Uterus (tissue), 4 donors: ENCODE data around the gene PIR. TPM values are rescaled to one million over a fixed set of nuclear protein-coding genes. Genes with fewer than 3 reads are reported as not detected.

ENCODE experiments used
- DNase-seq, 2 donors: peaks; one replicate each; pipeline ENCODE4 v3.0.0-alpha.2; 2019 to 2020
- H3K27ac ChIP-seq, 2 donors: fragments of 200-600 bp; sonication (generic); 1 replicate in 1 of 2; 2 replicates in 1 of 2; pipeline ENCODE4 v1.5.1; 2016 to 2018
- H3K27me3 ChIP-seq, 2 donors: fragments of 200-600 bp; sonication (generic); one replicate each; pipeline ENCODE4 v1.5.1; 2018 to 2019; ENCODE audit warnings: control low read depth in 1 of 2
- H3K36me3 ChIP-seq, 2 donors: fragments of 200-600 bp; sonication (generic); one replicate each; pipeline ENCODE4 v1.5.1; 2019; ENCODE audit warnings: control low read depth in 1 of 2
- H3K4me1 ChIP-seq, 2 donors: fragments of 200-600 bp; sonication (generic); one replicate each; pipeline ENCODE4 v1.5.1; 2018 to 2019; ENCODE audit warnings: control low read depth in 1 of 2
- H3K4me3 ChIP-seq, 2 donors: fragments of 200-600 bp; sonication (generic); 1 replicate in 1 of 2; 2 replicates in 1 of 2; pipeline ENCODE4 v1.5.1; 2018 to 2019; ENCODE audit warnings: mild to moderate bottlenecking in 1 of 2
- H3K9me3 ChIP-seq, 2 donors: fragments of 200-600 bp; sonication (generic); one replicate each; pipeline ENCODE4 v1.5.1; 2019; ENCODE audit warnings: control low read depth in 1 of 2
- POLR2A ChIP-seq, 2 donors: fragments of 450-650 bp; IDR thresholded peaks; one replicate each; pipeline ENCODE4 v1.6.1; 2016; ENCODE audit warnings: antibody characterized with exemption in 2 of 2, mild to moderate bottlenecking in 1 of 2, moderate library complexity in 1 of 2
- intact Hi-C: fragments of 100-400 bp; cut with DNase I; formaldehyde crosslinking; loops from one replicate; pipeline ENCODE4 v1.15.1; 2023; ENCODE audit warnings: low total_unique reads
- total RNA-seq, 4 donors: library from RNA; depleted of rRNA in 3 of 4; stranded (reverse); fragments of >200 nt in 3 of 4; gene quantifications; one replicate each; pipeline versions ENCODE4 v1.1.0 to v1.2.4, GENCODE V29; 2014 to 2023
- TF ChIP-seq, protein P1 (sequence below), 4 experiments: fragments of 200-600 bp in 2 of 4; fragments of 450-650 bp in 2 of 4; sonication (generic) in 2 of 4; IDR thresholded peaks; one replicate each; pipeline ENCODE4 v1.5.1; 2016 to 2019; ENCODE audit warnings: antibody characterized with exemption in 4 of 4, mild to moderate bottlenecking in 2 of 4, moderate library complexity in 1 of 4
- donor health status: DM: yes; HTN: yes; CAD: no.

PIR gene
- total RNA-seq, 4 donors from 2014 or later: 2.9 to 16.1 (median 12.3) TPM

DNA sequence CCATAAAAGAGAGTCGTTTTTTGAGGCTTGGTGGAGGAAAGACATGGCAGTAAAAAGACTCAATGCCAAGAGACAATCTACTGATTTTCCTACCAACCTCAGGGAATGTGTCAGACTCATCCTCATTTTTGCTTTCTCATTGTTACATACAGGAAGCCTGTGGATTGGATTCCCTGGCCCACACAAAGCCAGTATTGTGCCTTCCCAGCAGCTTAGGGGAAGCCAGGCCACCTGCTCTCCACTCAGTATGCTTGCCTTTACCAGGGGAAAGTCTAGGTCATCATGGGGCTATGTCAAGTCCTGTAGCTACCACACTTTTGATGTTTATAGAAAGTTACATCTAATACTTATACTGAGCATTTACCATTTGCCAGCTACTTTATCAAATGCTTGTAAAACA lies 18.4 kb upstream of the PIR start:
- TF ChIP-seq POLR2A (IDR thresholded peaks at IDR 0.05): no peak
- TF ChIP-seq, protein P1, sequence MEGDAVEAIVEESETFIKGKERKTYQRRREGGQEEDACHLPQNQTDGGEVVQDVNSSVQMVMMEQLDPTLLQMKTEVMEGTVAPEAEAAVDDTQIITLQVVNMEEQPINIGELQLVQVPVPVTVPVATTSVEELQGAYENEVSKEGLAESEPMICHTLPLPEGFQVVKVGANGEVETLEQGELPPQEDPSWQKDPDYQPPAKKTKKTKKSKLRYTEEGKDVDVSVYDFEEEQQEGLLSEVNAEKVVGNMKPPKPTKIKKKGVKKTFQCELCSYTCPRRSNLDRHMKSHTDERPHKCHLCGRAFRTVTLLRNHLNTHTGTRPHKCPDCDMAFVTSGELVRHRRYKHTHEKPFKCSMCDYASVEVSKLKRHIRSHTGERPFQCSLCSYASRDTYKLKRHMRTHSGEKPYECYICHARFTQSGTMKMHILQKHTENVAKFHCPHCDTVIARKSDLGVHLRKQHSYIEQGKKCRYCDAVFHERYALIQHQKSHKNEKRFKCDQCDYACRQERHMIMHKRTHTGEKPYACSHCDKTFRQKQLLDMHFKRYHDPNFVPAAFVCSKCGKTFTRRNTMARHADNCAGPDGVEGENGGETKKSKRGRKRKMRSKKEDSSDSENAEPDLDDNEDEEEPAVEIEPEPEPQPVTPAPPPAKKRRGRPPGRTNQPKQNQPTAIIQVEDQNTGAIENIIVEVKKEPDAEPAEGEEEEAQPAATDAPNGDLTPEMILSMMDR (IDR thresholded peaks at IDR 0.05): no peak
- intact Hi-C loops: no loop called here
- H3K4me1 ChIP-seq: no peaks in the 10 kb centered on the region

DNA sequence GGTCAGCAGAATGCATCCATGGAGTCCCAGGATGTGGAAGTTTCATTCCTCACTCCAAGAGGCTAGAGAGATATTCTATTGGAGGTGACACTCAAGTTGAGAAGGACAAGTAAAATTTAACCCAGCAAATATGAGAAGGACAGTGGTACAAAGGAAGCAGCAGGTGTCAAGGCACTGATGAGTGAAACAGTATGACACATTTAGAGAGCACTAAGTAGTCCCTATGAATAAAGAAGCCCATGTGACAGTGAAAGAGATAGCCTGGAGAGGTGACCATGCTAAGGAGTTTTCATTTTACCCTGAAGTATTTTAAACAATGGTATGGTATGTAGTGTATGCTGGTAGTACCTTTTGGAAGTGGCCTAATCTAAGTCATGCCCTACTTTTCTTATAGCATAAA lies 16.7 kb upstream of the PIR start:
- Histone ChIP-seq H3K36me3 (no peaks in the 10 kb centered on the region), H3K4me1 (no peaks in the 10 kb centered on the region), H3K4me3 (no peak overlapping the region), H3K9me3 (no peaks in the 10 kb centered on the region), H3K27ac (no peak overlapping the region), H3K27me3 (peaks cover 0 to 4% of the 10 kb centered on the region in 2 donors)
- DNase-seq: no peak
- TF ChIP-seq, protein P1 (IDR thresholded peaks at IDR 0.05): no peak
- TF ChIP-seq POLR2A (IDR thresholded peaks at IDR 0.05): no peak
- intact Hi-C loops: no loop called here

More for the DNA sequence above, 18.4 kb upstream of the PIR start:
- H3K36me3 ChIP-seq: no peaks in the 10 kb centered on the region
- no peaks in the 10 kb centered on the region for H3K9me3 ChIP-seq
- H3K27me3 ChIP-seq: peaks cover 0 to 4% of the 10 kb centered on the region in 2 donors
- H3K27ac ChIP-seq: no peak overlapping the region
- DNase-seq: no peak
- H3K4me3 ChIP-seq: no peak overlapping the region

DNA sequence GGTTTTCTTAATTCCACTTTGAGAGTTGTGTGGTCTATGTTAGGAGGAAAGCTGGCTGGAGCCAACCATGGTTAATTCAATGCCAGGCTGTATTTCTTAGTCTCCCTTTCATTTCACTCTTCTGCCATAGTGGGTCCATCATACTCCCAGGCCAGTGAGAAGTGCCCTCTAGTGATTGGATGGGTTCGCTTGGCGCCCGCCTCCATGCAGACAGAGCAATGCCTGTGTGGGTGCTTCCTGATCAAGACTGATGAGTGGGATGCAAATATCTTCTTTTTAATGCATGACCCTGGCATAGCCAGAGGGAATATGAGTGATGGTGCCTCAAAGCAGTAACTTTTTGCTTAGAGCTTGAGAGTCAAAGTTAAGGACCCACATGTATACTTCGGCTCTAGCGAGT lies 13.9 kb upstream of the PIR start:
- intact Hi-C loops: no loop called here
- no peaks in the 10 kb centered on the region for H3K9me3 ChIP-seq
- H3K27ac ChIP-seq: no peak overlapping the region
- H3K27me3 ChIP-seq: no peaks in the 10 kb centered on the region
- no peak overlapping the region for H3K4me3 ChIP-seq
- TF ChIP-seq, protein P1 (IDR thresholded peaks at IDR 0.05): no peak
- TF ChIP-seq POLR2A (IDR thresholded peaks at IDR 0.05): no peak
- no peaks in the 10 kb centered on the region for H3K36me3 ChIP-seq
- no peaks in the 10 kb centered on the region for H3K4me1 ChIP-seq
- no peak for DNase-seq

DNA sequence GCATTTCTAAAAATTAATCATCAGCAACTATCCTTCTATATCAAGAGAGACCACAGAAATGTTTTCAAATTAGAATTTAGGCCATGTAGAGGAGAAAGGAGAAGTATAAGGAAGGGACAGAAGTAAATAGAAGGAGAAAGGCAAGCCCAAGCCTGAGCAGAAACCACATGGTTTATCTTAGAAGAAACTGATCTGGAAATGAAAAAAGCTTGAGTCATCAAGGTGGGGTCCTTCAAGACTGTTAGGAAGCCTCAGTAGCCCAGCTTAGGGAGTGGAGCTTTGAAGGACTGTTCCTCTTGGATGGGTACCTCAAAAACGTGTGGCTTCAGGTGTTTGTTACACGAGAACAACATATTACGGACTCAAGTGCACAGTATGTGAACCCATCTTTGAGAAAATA lies 12.0 kb upstream of the PIR start:
- no peaks in the 10 kb centered on the region for H3K9me3 ChIP-seq
- DNase-seq: no peak
- intact Hi-C loops: no loop called here
- H3K27ac ChIP-seq: no peak overlapping the region
- no peaks in the 10 kb centered on the region for H3K4me1 ChIP-seq
- no peak for TF ChIP-seq POLR2A (IDR thresholded peaks at IDR 0.05)
- TF ChIP-seq, protein P1 (IDR thresholded peaks at IDR 0.05): no peak
- no peak overlapping the region for H3K4me3 ChIP-seq
- H3K36me3 ChIP-seq: no peaks in the 10 kb centered on the region
- no peaks in the 10 kb centered on the region for H3K27me3 ChIP-seq

DNA sequence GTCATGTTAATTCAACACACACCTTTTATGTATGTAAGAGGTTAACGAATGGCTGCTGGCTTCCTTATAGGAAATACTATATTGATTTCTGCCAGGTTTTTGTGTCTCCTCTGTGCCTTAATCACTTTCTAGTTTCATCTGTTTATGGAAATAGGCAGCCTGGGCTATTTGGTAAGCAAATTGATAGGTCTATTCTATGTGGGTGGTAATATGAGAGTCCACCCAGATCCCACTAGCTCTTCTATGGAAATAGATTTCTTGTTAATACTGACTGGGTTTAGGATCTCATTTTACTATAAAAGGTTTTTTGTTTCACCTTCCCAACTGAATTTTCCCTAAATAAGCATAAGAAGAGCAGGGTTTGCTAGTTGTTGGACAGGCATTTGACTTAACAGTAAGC lies 11.5 kb upstream of the PIR start:
- TF ChIP-seq, protein P1 (IDR thresholded peaks at IDR 0.05): no peak
- TF ChIP-seq POLR2A (IDR thresholded peaks at IDR 0.05): no peak

More for the DNA sequence above, 11.5 kb upstream of the PIR start:
- Histone ChIP-seq H3K27ac (no peak overlapping the region), H3K4me1 (no peaks in the 10 kb centered on the region), H3K27me3 (no peaks in the 10 kb centered on the region), H3K9me3 (no peaks in the 10 kb centered on the region), H3K4me3 (no peak overlapping the region), H3K36me3 (no peaks in the 10 kb centered on the region)
- no peak for DNase-seq
- intact Hi-C loops: no loop called here
